ENCODE results near the gene FHIT. TPM values are rescaled to one million over a fixed set of nuclear protein-coding genes. Genes with fewer than 3 reads are reported as not detected.

Gene FHIT
- total RNA-seq, 1 experiment from 2014 or later, result 3.6 TPM

GRCh38 chr3:60114191-60114590 is 1137.1 kb downstream of the FHIT start:
- no TSS peak for BruUV-seq (replicated peaks)
- no peaks in the 10 kb centered on the region for H3K9me2 ChIP-seq (replicated peaks; ENCODE audit: low read length)
- H3K4me1 ChIP-seq (ENCODE audit: insufficient read depth, low read length), result no peaks in the 10 kb centered on the region
- no peaks in the 10 kb centered on the region for H3K79me2 ChIP-seq (ENCODE audit: low read length)
- H3K9me3 ChIP-seq (ENCODE audit: low read length), result no peaks in the 10 kb centered on the region
- no peak overlapping the region for H3K9ac ChIP-seq (ENCODE audit: low read length)
- DNase-seq (no peak), ATAC-seq (no peak)
- no peaks in the 10 kb centered on the region for H4K20me1 ChIP-seq (ENCODE audit: low read length)
- CTCF ChIA-PET, result no interaction called here
- H3K4me2 ChIP-seq (ENCODE audit: low read length), result no peak overlapping the region
- H3F3A ChIP-seq (ENCODE audit: low read length, unreplicated experiment), result no peaks in the 10 kb centered on the region
- POLR2A ChIA-PET (ENCODE audit: unreplicated experiment), result no interaction called here
- no peaks in the 10 kb centered on the region for H3K36me3 ChIP-seq (ENCODE audit: low read depth, low read length)
- H3K27me3 ChIP-seq (ENCODE audit: low read length), result peaks cover 23% of the 10 kb centered on the region; the same call in 1 of the 2 replicates
- no peak overlapping the region for H3K27ac ChIP-seq (ENCODE audit: low read length)
- no peak overlapping the region for H2AFZ ChIP-seq (ENCODE audit: low read length)
- TF ChIP-seq EZH2 (IDR thresholded peaks at IDR 0.05; ENCODE audit: low read length, unreplicated experiment) (no peak), CTCF (conservative IDR thresholded peaks at IDR 0.05; ENCODE audit: low read depth, low read length) (no peak), EZH2phosphoT487 (IDR thresholded peaks at IDR 0.05; ENCODE audit: borderline replicate concordance, low read length) (no peak)
- intact Hi-C loops (cut with micrococcal nuclease), result no loop called here
- no peak overlapping the region for H3K4me3 ChIP-seq (ENCODE audit: low read length)

- no TSS peak for BruUV-seq (replicated peaks)
- DNase-seq, result no peak
- H3K4me1 ChIP-seq (ENCODE audit: insufficient read depth, low read length), result no peaks in the 10 kb centered on the region
- no peak overlapping the region for H3K4me2 ChIP-seq (ENCODE audit: low read length)
- no peaks in the 10 kb centered on the region for H3K9me3 ChIP-seq (ENCODE audit: low read length)
- no peak overlapping the region for H3K4me3 ChIP-seq (ENCODE audit: low read length)
- TF ChIP-seq EZH2 (IDR thresholded peaks at IDR 0.05; ENCODE audit: low read length, unreplicated experiment) (no peak), CTCF (conservative IDR thresholded peaks at IDR 0.05; ENCODE audit: low read depth, low read length) (no peak), EZH2phosphoT487 (IDR thresholded peaks at IDR 0.05; ENCODE audit: borderline replicate concordance, low read length) (no peak)
- H2AFZ ChIP-seq (ENCODE audit: low read length), result no peak overlapping the region
- ATAC-seq, result no peak
- intact Hi-C loops (cut with micrococcal nuclease), result no loop called here
- H3K9ac ChIP-seq (ENCODE audit: low read length), result no peak overlapping the region
- CTCF ChIA-PET, result no interaction called here
- no peaks in the 10 kb centered on the region for H3K9me2 ChIP-seq (replicated peaks; ENCODE audit: low read length)
- no peak overlapping the region for H3K27ac ChIP-seq (ENCODE audit: low read length)
- H3K27me3 ChIP-seq (ENCODE audit: low read length), result peaks cover 44% of the 10 kb centered on the region; the same call in 1 of the 2 replicates
- H4K20me1 ChIP-seq (ENCODE audit: low read length), result no peaks in the 10 kb centered on the region
- no peaks in the 10 kb centered on the region for H3F3A ChIP-seq (ENCODE audit: low read length, unreplicated experiment)
- no peaks in the 10 kb centered on the region for H3K79me2 ChIP-seq (ENCODE audit: low read length)
- POLR2A ChIA-PET (ENCODE audit: unreplicated experiment), result no interaction called here
- H3K36me3 ChIP-seq (ENCODE audit: low read depth, low read length), result no peaks in the 10 kb centered on the region
Observed at GRCh38 chr3:60107275-60107674, 1144.0 kb downstream of the FHIT start.

- BruUV-seq (replicated peaks), result no TSS peak
- Histone ChIP-seq H4K20me1 (ENCODE audit: low read length) (no peaks in the 10 kb centered on the region), H3K9ac (ENCODE audit: low read length) (no peak overlapping the region), H3K4me1 (ENCODE audit: insufficient read depth, low read length) (no peaks in the 10 kb centered on the region), H3K79me2 (ENCODE audit: low read length) (no peaks in the 10 kb centered on the region), H2AFZ (ENCODE audit: low read length) (no peak overlapping the region), H3K36me3 (ENCODE audit: low read depth, low read length) (no peaks in the 10 kb centered on the region), H3F3A (ENCODE audit: low read length, unreplicated experiment) (no peaks in the 10 kb centered on the region), H3K27me3 (ENCODE audit: low read length) (peaks cover 24% of the 10 kb centered on the region; the same call in 1 of the 2 replicates), H3K4me2 (ENCODE audit: low read length) (no peak overlapping the region), H3K9me3 (ENCODE audit: low read length) (no peaks in the 10 kb centered on the region), H3K9me2 (replicated peaks; ENCODE audit: low read length) (no peaks in the 10 kb centered on the region), H3K27ac (ENCODE audit: low read length) (no peak overlapping the region), H3K4me3 (ENCODE audit: low read length) (no peak overlapping the region)
- ATAC-seq, result no peak
- no peak for DNase-seq
- POLR2A ChIA-PET (ENCODE audit: unreplicated experiment), result no interaction called here
- TF ChIP-seq CTCF (conservative IDR thresholded peaks at IDR 0.05; ENCODE audit: low read depth, low read length), result no peak
- no peak for TF ChIP-seq EZH2 (IDR thresholded peaks at IDR 0.05; ENCODE audit: low read length, unreplicated experiment)
- TF ChIP-seq EZH2phosphoT487 (IDR thresholded peaks at IDR 0.05; ENCODE audit: borderline replicate concordance, low read length), result no peak
- intact Hi-C loops (cut with micrococcal nuclease), result no loop called here
- CTCF ChIA-PET, result no interaction called here
Observed at GRCh38 chr3:60102154-60102553, 1149.1 kb downstream of the FHIT start.

Data from PC-3 (cell line).